ENCODE measurements around the gene NNT. TPM values are rescaled to one million over a fixed set of nuclear protein-coding genes. Genes with fewer than 3 reads are reported as not detected.
A peak's percentile ranks its signal among the peaks of the same experiment; 100 is the strongest.
"Not testable (repeated sequence)": the region's sequence is repeated elsewhere in the genome, so short reads cannot be mapped to it uniquely, and the experiment has no call there.

Gene NNT
- polyA plus RNA-seq, 5 donors, result 63.3 to 97.7 (median 91.4) TPM

DNA sequence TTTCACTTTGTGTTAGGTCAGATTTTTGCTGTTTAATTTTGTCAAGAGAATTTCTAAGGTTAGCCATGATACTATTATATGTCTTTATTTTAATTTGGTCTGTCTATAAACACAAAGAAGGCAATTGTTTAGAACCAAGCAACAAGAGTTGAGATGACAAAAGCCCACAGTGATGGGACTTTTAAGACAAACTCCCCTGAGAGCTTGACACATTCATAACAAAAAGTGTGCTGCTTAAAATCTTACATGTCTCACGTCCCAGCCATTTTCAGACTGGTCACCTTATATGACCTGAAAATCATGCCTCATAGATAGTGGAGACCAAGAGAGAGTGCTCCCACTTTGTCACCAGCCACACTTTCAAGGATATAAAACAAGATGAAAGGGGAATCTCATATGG is 21.6 kb upstream of the NNT start:
- DNase-seq, result no peak

DNA sequence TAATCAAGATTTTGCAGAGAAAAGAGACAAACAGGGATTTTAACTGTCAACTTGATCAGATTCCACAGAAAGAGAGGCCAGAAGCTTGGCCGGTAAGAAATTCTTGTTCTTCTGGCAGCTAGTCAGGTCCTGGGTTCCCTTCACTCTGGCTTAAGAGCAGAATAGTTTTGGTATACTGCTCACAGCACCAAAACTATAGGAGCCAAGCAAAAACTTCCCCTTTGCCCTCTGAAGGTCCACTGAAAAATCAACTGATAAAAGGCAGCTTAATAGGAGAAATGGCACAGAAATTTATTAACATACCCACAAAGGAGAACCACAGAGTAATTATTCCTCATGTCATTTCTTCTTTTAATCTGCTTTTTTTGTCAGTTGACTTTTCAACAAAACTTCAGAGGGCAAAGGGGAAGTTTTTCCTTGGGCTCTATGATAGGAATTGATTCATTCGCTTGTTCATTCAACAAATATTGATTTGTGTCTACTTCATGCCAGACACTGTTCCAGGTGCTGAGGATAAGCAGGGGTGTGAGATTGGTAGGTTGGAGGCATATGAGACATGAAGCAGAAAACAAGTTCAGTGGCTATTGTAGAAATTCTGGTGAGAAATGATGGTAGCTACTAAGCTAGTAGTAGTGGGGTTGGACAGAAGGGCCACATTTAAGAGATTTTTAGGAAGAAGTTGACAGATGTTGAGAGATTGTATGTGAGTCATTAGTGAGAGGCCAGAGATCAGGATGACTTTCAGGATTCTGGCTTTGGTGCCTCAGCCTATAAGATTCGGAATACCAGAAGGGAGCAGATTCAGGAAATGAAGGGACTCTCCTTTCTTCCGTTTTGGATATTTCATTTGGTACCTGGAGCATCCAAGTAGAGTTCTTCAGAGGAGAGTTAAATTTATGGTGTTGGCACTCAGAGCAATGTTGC is 20.6 kb upstream of the NNT start:
- no peak for DNase-seq

DNA sequence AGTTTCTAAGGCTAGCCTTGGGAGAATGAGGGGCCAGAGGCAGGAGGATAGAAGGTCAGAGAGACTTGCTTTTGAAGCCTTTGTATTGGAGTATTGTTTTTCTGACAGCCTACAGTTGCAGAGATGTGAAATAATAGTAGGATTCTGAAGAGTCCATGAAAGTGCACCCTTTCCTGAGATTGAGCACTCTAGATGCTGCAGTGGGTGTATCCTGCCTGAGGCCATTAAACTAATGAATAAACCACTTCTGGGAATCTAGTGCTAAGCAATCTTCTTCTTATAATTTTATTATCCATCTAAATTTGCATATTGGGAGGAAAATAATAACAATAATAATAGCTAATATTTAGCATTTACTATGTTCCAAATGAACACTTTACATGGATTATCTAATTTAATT is 19.3 kb upstream of the NNT start:
- no peak for DNase-seq

DNA sequence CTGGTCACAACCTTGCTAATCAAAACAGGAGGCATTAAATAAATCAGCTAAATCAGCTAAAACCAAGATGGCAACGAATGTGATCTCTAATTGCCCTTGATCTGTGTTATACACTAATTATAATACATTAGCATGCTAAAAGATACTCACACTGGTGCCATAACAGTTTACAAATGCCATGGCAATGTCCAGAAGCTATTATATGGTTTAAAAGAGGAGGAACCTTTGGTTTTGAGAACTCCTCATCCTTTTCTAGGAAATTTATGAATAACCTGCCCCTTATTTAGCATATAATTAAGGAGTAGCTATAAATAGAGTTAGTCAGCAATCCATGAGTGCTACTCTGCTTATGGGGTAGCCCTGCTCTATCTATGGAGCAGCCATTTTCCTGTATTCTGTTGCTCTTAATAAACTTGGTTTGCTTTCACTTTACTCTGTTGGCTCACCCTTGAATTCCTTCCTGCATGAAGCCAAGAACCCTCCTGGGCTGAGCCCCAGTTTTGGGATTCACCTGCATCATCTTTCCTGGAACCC is 18.7 kb upstream of the NNT start:
- DNase-seq, result no peak

DNA sequence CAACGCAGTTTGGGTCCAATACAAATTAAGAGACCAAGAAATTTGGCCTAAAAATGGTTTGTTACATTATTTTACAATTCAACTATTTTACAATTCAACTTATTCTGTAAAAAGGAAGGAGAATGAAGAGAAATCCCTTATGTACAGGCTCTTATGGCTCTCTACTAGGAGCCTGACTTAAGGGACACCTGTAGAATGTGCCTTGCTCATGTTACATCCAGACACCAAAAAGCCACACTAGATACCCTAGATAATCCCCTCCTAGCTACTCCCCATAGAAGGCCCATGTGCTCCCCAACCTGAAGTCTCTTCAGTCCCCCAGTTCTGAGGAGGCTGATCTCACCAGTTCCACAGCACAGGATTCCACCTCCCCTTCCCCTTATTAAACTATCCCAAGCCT is 14.1 kb upstream of the NNT start:
- DNase-seq, result no peak

DNA sequence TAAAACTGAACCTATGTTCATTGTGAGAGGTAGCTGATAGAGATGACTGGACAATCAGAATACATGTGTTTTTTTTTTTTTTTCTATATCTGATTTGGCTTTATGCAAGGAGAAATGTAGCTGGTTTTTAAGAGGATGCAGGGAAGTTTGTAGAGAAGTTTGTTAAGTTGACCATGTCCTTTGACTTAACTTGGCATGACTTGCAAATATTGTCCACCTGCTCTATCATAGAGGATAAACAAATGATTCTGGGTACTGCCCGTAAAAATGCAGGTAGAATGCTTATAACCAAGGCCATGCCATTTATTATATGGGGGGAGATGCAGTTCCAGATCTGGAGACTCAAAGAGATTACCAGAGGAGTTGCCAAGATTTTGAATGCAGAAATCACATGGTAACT is 13.7 kb upstream of the NNT start:
- DNase-seq, result no peak

DNA sequence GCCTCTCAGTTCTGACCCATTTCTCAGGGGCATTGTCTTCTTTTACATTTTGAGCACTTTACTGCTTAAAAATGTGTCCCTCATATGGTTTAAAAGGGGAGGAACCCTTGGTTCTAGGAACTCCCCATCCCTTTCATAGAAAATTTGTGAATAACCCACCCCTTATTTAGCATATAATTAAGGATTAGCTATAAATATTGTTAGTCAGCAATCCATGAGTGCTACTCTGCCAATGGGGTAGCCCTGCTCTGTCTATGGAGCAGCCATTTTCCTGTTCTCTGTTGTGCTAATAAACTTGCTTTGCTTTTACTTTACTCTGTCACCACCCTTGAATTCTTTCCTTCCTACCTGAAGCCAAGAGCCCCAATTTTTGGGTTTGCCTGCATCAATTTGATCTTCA is 12.3 kb upstream of the NNT start:
- no peak for DNase-seq

DNA sequence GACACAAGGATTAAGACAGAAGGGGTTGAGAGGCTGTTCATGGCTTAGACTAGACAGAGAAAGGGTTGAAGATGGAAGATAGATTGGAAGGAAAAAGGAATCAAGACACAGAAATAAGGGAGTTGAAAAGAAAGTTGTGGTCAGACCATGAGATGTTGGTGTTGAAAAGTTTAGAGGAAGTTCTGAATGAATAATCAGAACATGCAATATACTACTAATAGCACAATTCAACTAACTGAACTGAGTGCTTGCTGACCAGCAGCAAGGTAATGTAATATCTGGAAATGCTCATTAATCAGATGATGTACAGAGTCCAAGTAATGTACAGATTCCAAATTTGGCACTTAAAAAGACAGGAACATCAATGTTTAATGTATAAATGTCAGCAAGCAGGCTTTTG is 10.6 kb upstream of the NNT start:
- DNase-seq, result no peak

DNA sequence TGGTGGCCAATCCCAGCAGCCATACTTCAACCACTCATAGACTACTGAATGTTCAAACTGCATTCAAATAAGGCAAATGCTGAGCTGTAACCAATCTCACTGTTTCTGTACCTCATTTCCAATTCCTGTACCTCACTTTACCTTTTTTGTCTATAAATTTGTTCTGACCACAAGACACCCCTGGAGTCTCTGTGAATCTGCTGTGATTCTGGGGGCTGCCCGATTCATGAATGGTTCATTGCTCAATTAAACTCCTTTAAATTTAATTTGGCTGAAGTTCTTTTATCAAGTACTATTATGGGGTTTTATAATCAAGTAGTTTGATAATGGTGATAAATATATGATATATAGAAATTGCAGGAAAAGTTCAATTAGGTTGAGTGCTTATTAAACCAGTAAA is 4.1 kb upstream of the NNT start:
- DNase-seq, result not testable (repeated sequence)

DNA sequence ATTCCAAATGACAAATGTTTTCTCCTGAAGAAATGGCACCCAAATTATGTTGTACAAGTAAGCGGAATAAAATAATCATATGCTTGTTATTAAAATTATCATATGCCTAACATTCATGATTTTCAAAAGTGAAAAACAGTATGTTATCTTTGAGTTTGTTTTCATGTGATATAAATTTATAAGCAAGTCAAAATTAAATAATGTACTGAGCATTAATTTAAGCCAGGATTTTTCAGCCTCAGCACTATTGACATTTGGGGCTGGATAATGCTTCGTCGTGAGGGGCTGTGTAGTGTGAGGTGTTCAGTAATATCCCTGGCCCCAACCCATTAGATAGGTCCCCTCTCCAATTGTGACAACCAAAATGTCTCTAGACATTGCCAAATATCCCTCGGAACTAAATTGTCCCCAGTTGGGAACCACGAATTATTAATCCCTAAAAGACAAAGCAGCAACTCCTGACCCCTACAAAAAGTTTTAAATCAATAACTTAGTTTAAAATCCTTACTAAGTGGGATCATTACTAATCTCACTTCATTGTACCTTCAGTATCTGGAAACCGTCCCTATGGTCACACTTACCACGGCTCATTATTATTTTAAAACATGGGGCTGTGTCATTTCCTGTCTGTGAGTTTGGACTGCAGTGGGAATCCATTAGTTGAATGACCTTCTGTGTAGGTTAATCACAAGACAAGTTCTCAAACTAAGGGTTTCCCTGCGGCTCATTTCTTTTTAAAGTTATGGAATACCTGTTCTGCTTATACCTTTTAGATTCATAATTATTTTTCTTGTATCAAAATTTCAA is 1.3 kb upstream of the NNT start:
- DNase-seq, result peak; percentile 18 to 19

DNA sequence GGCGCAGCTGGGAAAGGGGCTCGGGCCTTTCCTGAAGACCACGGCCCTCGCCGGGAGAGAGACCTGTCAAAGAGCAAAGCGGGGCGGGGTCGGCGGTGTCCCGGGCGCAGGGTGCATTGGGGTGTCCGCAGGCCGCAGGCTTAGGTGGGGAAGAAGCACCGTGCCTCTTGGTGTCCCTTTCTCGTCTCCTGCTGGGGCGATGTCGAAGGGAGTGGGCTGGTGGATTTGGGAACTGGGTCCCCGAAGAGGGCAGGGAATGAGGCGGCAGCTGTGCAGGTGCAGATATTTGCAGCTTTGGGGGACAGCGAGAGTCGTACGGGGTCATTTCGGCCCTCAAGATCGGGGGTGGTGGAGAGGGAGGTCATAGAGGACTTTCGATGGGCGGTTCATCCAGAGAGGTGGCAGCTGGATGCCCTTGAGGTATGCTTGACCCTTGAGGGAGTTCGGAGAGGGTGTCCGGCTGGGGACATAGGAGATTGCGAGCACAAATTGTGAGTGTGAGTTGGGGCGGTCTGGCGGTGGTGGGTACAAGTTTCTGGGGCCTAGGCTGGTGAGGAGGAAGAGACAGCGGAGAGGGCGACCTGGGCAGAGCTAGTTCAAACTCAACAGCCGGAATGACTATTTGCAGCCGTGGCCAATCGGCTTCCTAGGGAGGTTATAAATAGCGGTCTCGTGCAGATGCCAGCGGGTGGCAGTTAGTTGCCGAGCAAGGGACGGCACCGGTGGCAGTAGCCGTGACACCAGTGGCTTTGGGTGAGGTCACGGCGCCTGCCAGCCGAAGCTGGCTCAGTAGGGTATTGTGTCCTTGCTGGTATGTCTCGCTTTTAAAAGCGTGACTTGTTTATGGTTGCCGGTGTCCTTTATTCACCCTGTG is 601 bp downstream of the NNT start:
- peak; percentile 26 to 41 for DNase-seq

DNA sequence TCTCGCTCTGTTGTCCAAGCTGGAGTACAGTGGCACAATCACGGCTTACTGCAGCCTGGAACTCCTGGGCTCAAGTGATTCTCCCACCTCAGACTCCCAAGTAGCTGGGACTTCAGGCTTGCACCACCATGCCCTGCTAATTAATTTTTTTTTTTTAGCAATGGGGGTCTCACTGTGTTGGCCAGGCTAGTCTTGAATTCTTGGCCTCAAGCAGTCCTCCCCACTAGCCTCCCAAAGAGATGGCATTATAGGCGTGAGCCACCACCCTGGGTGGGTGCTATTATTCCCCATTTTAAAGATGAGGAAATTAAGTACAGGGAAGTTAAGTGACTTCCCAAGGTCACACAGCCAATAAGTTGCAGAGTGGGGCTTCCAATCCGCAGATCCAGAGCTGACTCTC is 1.7 kb downstream of the NNT start:
- no peak for DNase-seq

DNA sequence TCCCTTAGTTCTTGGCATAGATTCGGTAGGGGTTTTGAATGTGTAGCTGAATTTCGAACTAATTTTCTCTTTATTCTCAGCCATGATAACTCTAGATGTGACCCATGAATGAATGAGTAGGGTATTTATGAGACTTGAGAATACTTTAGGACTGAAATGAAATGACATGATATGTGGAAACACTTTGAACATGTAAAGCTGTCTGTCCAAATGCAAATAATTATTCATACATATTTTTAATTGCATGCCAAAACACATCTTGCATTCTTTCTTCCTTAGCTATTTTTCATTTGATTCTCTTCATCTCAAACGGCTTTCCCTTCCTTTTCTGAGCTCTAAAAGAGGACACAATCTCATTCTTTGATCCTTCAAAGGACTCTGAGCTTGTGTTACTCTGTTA is 3.4 kb downstream of the NNT start:
- no peak for DNase-seq

DNA sequence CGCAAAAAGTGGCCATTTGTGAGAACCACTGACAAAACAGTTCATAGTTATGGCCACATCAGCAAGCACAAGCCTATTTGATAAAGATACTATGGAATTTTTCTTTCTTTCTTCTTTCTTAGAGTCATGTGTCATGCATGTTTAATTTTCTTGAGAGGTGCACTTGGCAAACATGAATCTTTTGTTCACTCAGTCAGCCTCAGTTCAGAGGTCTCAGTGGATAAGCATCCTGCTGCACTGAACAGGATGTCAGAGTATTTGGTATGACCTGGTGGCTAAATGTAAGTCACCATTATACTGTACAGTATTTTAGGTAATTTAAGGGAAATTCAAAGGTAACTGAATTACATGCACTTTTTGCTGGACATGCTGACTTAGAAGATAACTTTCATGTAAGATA is 5.4 kb downstream of the NNT start:
- no peak for DNase-seq

DNA sequence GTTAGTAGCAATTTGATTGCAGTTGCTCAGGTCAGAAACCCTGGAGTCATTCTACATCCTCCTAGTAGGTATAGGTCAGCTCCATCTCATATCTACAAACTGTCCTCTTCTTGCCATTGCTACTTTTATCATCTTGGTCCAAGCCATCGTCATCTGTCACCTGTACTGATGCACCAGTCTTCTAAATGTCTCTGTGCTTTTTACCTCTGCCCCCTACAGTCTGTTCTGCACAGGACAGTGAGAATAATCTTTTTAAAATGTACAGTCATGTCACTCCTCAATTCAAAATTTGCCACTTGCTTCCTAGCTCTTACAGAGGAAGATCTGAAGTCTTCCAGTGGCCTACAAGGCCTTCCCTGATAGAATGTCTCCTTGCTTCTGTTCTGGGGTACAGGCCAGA is 6.8 kb downstream of the NNT start:
- no peak for DNase-seq

DNA sequence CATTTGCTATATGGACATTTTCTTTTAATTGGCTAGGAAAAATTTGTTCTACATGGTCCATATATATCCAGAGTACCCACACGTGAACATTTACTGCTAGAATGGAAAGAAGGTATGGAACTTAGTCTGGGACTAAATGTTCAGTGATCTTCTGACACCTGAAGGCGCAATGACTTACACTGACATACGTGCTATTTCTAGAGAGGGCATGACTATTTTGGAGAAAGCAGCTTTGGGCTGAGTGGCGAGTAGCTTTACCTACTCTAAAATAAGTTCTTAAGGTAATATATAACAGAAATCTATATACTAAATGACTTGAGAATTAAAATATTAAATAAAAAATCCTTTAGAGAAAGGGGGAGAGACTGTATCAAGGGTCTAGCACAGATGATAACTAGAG is 10.4 kb downstream of the NNT start:
- DNase-seq, result no peak

DNA sequence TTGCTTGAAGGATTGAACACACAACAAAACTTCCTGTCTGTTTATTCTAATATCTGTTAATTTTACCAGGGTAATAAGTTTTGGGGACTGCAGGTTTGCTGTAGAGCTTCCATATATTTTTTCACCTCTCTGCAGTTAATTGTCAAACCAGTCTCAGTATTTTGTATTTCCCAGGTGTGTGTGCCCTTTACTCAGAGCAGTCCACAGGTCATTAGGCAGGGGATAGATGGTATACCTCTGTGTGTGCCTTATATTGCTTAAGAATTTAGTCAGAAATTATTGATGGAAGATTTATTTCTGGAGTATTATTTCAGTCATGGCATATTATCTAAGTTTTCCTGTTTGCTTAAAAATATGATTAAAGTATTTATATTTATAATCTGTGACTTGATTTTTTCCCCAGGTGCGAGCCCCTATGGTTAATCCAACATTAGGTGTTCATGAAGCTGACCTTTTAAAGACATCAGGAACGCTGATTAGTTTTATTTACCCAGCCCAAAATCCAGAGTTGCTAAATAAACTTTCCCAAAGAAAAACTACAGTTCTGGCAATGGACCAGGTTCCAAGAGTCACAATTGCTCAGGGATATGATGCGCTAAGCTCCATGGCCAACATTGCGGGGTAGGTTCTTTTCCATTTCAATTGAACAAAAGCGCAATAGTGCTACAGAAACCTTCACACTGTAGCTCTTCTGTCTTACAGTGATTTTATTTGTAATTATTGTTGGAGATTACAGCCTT is 12.6 kb downstream of the NNT start:
- DNase-seq, result no peak

DNA sequence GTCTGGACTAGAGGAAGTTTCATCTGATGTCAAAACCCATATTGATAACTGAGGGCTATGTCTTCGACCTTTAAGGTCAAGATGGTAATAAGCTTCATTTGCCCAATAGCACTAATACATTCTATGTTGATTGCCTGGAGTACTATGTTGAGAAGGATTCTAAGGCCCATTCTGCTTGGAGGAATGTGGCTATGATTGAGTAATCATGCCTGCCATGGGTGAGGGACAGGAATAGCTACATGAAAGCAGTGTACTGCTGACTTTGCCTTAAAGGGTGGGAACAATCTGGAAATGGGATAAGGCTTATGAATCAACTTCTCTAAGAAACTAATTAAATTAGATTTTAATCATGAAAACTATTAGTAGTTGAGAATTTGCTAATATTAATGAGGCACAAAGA is 13.6 kb downstream of the NNT start:
- DNase-seq, result no peak

DNA sequence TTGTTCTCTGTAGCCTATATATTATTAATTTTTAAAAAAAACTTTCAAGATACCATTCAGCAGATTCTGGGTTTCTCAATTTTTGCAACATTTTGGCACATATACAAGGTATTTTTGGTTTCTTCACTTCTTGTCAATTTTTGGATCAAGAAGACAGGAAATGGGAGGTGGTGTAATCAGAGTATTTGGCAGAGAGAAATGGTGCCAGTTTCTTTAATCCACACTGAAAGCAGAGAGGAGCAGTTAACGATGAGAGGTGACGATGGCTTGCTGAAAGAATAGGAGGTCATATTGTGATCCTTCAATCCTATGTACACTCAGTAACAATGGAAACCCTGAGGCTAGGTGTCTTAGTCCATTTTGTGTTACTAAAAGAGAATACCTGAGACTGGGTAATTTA is 16.4 kb downstream of the NNT start:
- peak in 1 of 2 donors; percentile 21 for DNase-seq

DNA sequence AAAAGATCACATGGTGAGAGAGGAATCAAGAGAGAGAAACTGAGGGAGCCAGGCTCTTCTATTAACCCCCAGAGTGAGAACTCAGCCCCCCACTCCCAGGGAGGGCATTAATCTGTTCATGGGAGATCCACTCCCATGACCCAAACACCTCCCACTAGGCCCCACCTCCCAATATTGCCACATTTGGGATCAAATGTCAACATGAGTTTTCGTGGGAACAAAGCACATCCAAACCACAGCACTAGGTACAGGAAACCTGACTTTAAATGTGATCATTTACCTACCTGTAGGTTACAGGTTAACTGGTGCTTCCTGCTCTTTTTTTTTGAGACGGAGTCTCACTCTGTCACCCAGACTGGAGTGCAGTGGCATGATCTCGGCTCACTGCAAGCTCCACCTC is 16.9 kb downstream of the NNT start:
- DNase-seq, result no peak

DNA sequence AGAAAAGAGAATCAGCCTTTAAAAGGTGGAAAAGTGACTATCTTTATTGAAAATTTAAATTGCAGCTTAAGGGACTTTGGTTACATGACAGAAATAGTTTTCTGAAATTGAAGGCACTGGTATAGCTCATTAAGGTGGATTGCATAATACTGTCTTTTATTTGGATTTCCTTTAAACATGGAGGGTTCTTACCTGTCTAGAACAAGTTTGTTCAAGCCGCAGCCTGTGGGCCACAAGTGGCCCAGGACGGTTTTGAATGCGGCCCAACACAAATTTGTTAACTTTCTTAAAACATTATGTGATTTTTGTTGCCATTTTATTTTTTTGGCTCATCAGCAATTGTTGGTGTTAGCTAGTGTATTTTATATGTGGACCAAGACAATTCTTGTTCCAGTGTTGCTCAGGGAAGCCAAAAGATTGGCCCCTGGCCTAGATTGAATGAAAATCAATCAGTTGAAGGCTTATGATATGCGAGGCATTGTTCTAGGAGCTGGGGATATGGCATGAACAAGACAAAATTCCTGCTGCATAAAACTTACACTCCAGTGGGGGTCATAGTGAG is 18.0 kb downstream of the NNT start:
- DNase-seq, result no peak
